ENCODE data around the gene CD81. TPM values are rescaled to one million over a fixed set of nuclear protein-coding genes. Genes with fewer than 3 reads are reported as not detected.
A peak's percentile ranks its signal among the peaks of the same experiment; 100 is the strongest.
"Not testable (repeated sequence)": the region's sequence is repeated elsewhere in the genome, so short reads cannot be mapped to it uniquely, and the experiment has no call there.

Gene CD81, protein sequence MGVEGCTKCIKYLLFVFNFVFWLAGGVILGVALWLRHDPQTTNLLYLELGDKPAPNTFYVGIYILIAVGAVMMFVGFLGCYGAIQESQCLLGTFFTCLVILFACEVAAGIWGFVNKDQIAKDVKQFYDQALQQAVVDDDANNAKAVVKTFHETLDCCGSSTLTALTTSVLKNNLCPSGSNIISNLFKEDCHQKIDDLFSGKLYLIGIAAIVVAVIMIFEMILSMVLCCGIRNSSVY
- 100 to 1,000 TPM; 116 to 122 TPM for total RNA-seq

DNA sequence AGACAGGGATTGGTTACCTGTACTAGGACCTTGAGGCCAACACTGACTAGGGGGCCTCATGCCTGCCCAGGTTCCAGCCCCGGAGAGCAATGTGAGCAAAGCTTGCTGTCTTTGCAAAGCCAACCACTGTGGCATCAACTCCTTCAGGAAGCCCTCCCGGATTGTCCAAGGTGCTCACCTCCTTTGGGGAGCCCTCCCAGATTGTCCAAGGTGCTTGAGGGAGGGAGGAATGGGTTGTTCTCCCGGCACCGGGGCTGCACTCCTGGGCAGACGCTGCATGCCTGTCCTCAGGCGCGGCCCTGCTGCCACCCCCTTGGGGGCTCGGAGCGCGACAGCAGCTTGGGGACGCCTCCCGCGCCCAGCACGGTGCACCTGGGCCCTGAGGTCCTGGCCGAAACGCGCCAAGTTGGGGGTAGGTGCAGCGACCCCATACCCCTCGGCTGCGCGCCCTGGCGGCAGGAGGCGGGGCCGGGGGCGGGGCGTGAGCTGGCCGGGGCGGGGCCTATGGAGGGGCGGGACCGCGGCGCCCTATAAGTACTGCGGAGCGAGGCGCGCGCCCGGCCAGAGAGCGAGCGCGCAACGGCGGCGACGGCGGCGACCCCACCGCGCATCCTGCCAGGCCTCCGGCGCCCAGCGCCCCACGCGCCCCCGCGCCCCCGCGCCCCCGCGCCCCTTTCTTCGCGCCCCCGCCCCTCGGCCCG is at the start of gene CD81:
TSS of gene CD81 (plus strand) at position 560 of the 701 bp plus-strand sequence. CDS start 240 bp downstream, outside the sequence.
- peak within 1 kb of the TSS; percentile 88 to 89 for H3K4me3 Mint-ChIP-seq
- ATAC-seq (replicated peaks in 1 of 2) (peak; percentile 79), DNase-seq (peak; percentile 60 to 76)
- peak within 1 kb of the TSS; percentile 75 for H3K27ac Mint-ChIP-seq
- H3K9me3 Mint-ChIP-seq = no peaks in the 10 kb centered on the region
- H3K27me3 Mint-ChIP-seq (ENCODE audit: low read depth) = no peaks in the 10 kb centered on the region
- peaks cover 30% of the 10 kb centered on the region for H3K4me1 Mint-ChIP-seq (ENCODE audit: low read depth)
- no peaks in the 10 kb centered on the region for H3K36me3 Mint-ChIP-seq (ENCODE audit: insufficient read depth in 2 of 2)

DNA sequence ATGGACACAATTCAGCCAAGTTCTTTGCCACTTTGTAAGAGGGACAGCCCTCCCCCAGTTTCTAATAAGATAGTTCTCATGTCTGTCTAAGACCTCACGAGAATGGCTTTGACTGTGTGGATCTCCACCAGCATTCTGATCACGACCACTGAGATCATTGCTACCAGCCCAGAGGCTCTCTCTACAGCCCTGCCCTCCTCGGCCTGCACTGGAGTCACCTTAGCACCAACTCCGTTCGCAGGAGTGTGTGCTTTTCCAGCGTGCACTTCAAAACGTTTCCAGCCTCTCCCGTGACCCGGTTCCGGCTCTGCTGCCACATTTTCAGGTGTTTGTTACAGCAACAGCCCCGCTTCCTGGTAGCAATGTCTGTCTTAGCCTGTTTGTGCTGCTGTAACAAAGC is 49.1 kb upstream of the CD81 start:
- H3K4me1 Mint-ChIP-seq (ENCODE audit: low read depth) = no peaks in the 10 kb centered on the region
- ATAC-seq (replicated peaks in 1 of 2) (no peak), DNase-seq (no peak)
- H3K27me3 Mint-ChIP-seq (ENCODE audit: low read depth) = peaks cover 24% of the 10 kb centered on the region
- peaks cover 2 to 3% of the 10 kb centered on the region in 2 donors for H3K9me3 Mint-ChIP-seq
- no peak overlapping the region for H3K27ac Mint-ChIP-seq
- peaks cover 4% of the 10 kb centered on the region in 2 donors for H3K36me3 Mint-ChIP-seq (ENCODE audit: insufficient read depth in 2 of 2)
- H3K4me3 Mint-ChIP-seq = no peak overlapping the region

DNA sequence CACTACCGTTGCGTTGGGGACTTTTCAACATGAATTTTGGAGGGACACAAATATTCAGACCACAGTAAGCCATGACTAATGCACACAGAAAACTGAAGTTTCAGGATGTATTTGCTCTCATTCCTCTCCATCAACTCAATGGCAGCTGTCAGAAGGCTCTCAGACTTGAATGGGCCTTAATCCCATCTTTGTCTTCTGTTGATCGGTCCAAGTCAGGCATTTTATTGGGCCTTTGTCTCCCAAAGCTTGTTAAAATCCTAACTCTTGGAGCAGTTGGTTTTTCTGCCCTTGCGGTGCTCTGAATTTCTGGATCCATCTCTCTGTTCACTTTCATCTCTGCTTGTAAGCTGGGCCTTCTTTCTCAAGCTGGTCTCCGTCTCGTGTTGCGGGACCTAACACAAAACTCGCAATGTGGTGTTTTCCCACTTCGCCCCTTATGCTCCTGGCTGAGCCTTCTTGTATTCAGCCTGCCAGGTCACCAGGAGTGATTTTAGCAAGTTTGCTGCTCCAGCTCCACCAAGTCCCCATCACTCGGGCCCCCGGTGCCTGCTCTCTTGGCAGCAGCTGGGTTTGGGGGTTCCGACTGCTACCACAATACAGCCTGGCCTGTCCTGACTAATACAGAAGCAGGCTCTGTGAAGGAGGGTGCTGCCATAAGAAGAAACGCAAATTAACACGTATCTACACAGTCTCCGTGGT is 48.3 kb upstream of the CD81 start:
- no peak overlapping the region for H3K27ac Mint-ChIP-seq
- DNase-seq (no peak), ATAC-seq (replicated peaks in 1 of 2) (no peak)
- no peaks in the 10 kb centered on the region for H3K4me1 Mint-ChIP-seq (ENCODE audit: low read depth)
- H3K27me3 Mint-ChIP-seq (ENCODE audit: low read depth) = peaks cover 24% of the 10 kb centered on the region
- peaks cover 2 to 3% of the 10 kb centered on the region in 2 donors for H3K9me3 Mint-ChIP-seq
- H3K36me3 Mint-ChIP-seq (ENCODE audit: insufficient read depth in 2 of 2) = peaks cover 4% of the 10 kb centered on the region in 2 donors
- H3K4me3 Mint-ChIP-seq = no peak overlapping the region

DNA sequence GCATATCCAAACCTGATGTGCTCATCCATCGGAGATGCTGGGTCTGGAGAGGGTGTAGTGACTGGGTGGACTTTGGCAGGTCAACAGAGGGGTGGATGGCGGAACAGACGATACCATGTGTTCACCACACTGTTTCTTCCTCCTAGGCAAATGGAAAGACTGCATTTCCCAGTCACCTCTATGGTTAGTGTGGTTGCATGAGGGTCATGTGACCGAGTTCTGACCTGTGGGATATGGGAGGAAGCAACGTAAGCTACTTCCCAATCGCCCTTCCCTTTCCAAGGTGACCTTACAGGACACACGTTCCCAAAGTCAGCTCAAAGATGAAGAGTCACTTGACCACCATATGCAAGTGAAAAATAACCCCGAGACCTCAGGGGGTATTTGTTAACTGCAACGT is 47.6 kb upstream of the CD81 start:
- Mint-ChIP-seq H3K4me3 (no peak overlapping the region), H3K27me3 (ENCODE audit: low read depth) (peaks cover 24% of the 10 kb centered on the region), H3K9me3 (peaks cover 2% of the 10 kb centered on the region in 2 donors), H3K36me3 (ENCODE audit: insufficient read depth in 2 of 2) (peaks cover 3 to 4% of the 10 kb centered on the region in 2 donors), H3K27ac (no peak overlapping the region), H3K4me1 (ENCODE audit: low read depth) (no peaks in the 10 kb centered on the region)
- DNase-seq = no peak
- ATAC-seq (replicated peaks in 1 of 2) = no peak

DNA sequence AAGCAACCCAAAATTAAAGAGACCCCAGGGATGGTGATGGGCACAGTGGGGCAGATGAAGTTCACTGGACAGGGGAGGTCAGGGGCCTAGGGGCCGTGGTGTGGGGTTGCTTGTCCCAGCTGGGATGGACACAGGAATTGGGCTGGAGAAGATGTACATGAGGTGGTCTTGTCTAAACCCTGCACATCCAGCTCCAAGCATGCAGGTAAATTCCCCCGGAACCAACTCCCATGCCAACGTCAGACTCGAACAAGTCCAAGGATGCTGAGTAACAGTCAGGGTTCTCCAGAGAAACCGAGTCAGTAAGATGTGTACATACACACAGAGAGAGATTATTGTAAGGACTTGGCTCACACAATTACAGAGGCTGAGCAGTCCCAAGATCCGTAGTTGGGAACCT is 46.4 kb upstream of the CD81 start:
- Mint-ChIP-seq H3K4me1 (ENCODE audit: low read depth) (no peaks in the 10 kb centered on the region), H3K36me3 (ENCODE audit: insufficient read depth in 2 of 2) (peaks cover 0 to 4% of the 10 kb centered on the region in 2 donors), H3K27ac (no peak overlapping the region), H3K4me3 (no peak overlapping the region), H3K9me3 (peaks cover 2% of the 10 kb centered on the region in 2 donors), H3K27me3 (ENCODE audit: low read depth) (peaks cover 20% of the 10 kb centered on the region)
- DNase-seq (no peak), ATAC-seq (replicated peaks in 1 of 2) (no peak)

DNA sequence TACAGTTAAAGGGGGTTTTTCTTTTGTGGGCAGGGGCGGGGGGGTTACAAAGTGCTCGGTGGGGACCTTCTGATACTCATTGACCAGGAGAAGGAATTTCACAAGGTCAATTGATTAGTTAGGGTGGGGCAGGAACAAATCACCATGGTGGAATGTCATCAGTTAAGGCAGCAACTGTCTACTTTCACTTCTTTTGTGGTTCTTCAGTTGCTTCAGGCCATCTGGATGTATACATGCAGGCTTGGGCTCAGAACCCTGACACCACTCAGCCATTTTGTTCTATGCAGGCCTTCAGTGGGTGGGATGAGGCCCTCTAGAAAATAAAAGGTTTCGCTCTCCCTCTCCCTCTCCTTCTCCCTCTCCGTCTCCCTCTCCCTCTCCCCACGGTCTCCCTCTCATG is 45.7 kb upstream of the CD81 start:
- ATAC-seq (replicated peaks in 1 of 2) (no peak), DNase-seq (no peak)
- Mint-ChIP-seq H3K4me1 (ENCODE audit: low read depth) (no peaks in the 10 kb centered on the region), H3K9me3 (peaks cover 0 to 2% of the 10 kb centered on the region in 2 donors), H3K36me3 (ENCODE audit: insufficient read depth in 2 of 2) (peaks cover 0 to 4% of the 10 kb centered on the region in 2 donors), H3K4me3 (no peak overlapping the region), H3K27me3 (ENCODE audit: low read depth) (peaks cover 17% of the 10 kb centered on the region), H3K27ac (no peak overlapping the region)

DNA sequence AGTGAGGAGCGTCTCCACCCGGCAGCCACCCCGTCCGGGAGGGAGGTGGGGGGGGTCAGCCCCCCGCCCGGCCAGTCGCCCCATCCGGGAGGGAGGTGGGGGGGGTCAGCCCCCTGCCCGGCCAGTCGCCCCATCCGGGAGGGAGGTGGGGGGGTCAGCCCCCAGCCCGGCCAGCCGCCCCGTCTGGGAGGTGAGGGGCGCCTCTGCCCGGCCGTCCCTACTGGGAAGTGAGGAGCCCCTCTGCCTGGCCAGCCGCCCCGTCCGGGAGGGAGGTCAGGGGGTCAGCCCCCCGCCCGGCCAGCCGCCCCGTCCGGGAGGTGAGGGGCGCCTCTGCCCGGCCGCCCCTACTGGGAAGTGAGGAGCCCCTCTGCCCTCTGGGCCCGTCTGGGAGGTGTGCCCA is 44.5 kb upstream of the CD81 start:
- H3K27me3 Mint-ChIP-seq (ENCODE audit: low read depth) = peaks cover 17% of the 10 kb centered on the region
- not testable (repeated sequence) for DNase-seq; H3K36me3 Mint-ChIP-seq (ENCODE audit: insufficient read depth in 2 of 2); H3K4me1 Mint-ChIP-seq (ENCODE audit: low read depth); ATAC-seq (replicated peaks in 1 of 2); H3K4me3 Mint-ChIP-seq; H3K9me3 Mint-ChIP-seq; H3K27ac Mint-ChIP-seq

DNA sequence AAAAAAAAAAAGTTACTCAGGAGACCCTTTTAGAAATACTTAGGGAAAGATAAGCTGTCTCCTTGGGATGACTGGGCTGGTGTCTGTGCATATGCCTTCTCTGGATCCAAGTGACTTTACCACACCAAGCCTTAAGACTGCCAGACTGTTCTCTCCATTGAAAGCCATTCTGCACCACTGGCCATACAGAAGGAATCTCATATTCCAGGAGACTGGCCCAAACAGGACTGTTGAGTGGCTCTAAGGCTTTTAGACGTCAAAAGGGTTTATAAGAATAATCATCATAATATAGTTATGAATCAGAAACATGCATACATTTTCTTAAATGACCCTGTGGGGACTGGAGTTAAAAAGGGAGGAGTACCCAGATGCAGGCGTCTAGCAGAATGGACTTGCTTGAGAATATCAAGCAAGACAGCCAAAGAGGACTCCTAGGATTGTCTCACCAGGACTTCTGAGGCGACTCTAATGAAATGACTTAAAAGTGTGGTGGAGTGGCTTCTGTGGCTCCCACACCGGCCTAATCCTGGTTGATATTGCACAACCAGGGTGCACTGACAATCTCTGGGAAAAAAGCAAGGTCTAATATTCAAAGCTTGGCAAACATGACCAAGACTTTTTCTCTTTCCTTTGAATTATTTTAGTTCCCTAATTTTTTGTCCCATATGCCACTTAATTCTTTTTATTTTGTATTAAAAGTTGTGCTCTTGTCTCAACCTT is 43.5 kb upstream of the CD81 start:
- H3K9me3 Mint-ChIP-seq; H3K27me3 Mint-ChIP-seq (ENCODE audit: low read depth); DNase-seq; H3K36me3 Mint-ChIP-seq (ENCODE audit: insufficient read depth in 2 of 2); ATAC-seq (replicated peaks in 1 of 2); H3K4me1 Mint-ChIP-seq (ENCODE audit: low read depth); H3K27ac Mint-ChIP-seq; H3K4me3 Mint-ChIP-seq: not testable (repeated sequence)

DNA sequence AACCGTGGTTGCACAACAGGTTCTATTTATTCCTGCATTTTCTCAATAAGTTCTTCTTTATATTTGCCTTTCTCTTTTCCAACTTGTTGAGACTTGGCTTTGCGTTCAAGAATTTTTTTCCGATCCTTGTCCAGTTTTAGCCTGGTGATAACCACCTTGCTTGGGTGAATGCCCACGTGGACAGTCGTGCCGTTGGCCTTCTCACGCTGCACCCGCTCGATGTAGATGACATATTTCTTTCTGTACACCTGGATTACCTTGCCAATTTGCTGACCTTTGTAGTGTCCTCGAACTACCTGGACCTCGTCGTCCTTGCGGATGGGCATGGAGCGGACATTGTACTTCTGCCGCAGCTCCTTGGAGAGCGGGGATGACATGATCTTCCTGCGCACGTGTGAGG is 41.8 kb upstream of the CD81 start:
- H3K9me3 Mint-ChIP-seq; H3K27ac Mint-ChIP-seq; H3K4me1 Mint-ChIP-seq (ENCODE audit: low read depth); ATAC-seq (replicated peaks in 1 of 2); DNase-seq; H3K4me3 Mint-ChIP-seq; H3K27me3 Mint-ChIP-seq (ENCODE audit: low read depth); H3K36me3 Mint-ChIP-seq (ENCODE audit: insufficient read depth in 2 of 2): not testable (repeated sequence)

DNA sequence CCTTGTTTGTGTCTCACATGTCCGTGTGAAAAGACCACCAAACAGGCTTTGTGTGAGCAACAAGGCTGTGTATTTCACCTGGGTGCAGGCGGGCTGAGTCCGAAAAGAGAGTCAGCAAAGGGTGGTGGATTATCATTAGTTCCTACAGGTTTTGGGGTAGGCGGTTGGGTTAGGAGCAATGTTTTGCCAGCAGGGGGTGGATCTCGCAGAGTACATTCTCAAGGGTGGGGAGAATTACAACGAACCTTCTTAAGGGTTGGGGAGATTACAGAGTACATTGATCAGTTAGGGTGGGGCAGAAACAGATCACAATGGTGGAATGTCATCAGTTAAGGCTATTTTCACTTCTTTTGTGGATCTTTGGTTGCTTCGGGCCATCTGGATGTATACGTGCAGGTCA is 38.4 kb upstream of the CD81 start:
- not testable (repeated sequence) for H3K9me3 Mint-ChIP-seq; ATAC-seq (replicated peaks in 1 of 2); H3K27ac Mint-ChIP-seq; H3K36me3 Mint-ChIP-seq (ENCODE audit: insufficient read depth in 2 of 2); H3K27me3 Mint-ChIP-seq (ENCODE audit: low read depth); DNase-seq; H3K4me1 Mint-ChIP-seq (ENCODE audit: low read depth); H3K4me3 Mint-ChIP-seq

DNA sequence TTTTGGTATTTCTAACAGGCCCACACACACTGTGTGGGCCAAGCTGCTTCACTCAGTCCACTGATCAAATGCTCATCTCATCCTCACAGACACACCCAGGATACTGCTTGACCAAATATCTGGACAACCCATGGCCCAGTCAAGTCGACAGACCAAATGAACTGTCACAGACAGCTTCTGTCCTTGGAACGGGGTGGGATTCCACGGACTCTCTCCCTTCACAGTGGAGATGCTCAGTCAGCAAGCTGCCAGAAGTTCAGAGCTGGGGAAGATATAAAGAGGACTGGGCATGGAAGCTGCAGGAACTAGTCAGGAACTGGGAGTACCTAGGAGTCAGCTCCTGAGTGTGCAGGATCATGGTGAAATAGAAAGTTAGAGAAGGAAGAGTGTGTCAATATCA is 34.6 kb upstream of the CD81 start:
- Mint-ChIP-seq H3K36me3 (ENCODE audit: insufficient read depth in 2 of 2) (peaks cover 0 to 1% of the 10 kb centered on the region in 2 donors), H3K4me3 (no peak overlapping the region), H3K9me3 (peaks cover 0 to 2% of the 10 kb centered on the region in 2 donors), H3K4me1 (ENCODE audit: low read depth) (no peaks in the 10 kb centered on the region), H3K27ac (no peak overlapping the region), H3K27me3 (ENCODE audit: low read depth) (no peaks in the 10 kb centered on the region)
- DNase-seq (no peak), ATAC-seq (replicated peaks in 1 of 2) (no peak)

DNA sequence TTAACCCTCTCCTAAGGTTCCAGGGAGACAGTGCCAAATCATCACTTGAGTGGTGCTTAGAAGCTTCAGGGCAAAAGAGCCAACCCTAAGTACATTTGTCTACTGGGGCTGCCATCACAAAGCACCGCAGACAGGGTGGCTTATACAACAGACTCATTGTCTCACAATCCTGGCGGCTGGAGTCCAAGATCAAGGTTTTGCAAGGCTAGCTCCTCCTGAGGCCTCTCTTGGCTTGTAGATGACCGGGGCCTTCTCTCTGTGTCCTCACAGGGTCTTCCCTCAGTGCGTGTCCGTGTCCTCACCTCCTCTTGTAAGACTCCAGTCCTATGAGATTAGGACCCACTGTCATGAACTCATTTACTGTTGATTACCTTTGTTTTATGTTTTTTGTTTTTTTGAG is 34.1 kb upstream of the CD81 start:
- DNase-seq (no peak), ATAC-seq (replicated peaks in 1 of 2) (no peak)
- Mint-ChIP-seq H3K36me3 (ENCODE audit: insufficient read depth in 2 of 2) (peaks cover 0 to 1% of the 10 kb centered on the region in 2 donors), H3K9me3 (peaks cover 0 to 2% of the 10 kb centered on the region in 2 donors), H3K27me3 (ENCODE audit: low read depth) (no peaks in the 10 kb centered on the region), H3K4me3 (no peak overlapping the region), H3K27ac (no peak overlapping the region), H3K4me1 (ENCODE audit: low read depth) (no peaks in the 10 kb centered on the region)

DNA sequence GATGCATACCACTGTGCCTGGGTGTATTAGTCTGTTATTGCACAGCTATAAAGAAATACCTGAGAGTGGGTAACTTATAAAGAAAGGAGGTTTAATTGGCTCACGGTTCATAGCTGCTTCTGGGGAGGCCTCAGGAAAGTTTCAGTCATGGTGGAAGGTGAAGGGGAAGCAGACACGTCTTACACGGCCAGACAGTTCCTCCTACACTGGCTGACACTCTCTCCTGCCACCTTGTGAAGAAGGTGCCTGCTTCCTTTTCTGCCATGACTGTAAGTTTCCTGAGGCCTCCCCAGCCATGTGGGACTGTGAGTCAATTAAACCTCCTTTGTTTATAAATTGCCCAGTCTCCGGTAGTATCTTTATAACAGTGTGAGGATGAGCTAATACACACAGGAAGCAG is 33.6 kb upstream of the CD81 start:
- H3K9me3 Mint-ChIP-seq = peaks cover 4 to 5% of the 10 kb centered on the region in 2 donors
- no peaks in the 10 kb centered on the region for H3K4me1 Mint-ChIP-seq (ENCODE audit: low read depth)
- no peaks in the 10 kb centered on the region for H3K27me3 Mint-ChIP-seq (ENCODE audit: low read depth)
- DNase-seq = no peak
- H3K4me3 Mint-ChIP-seq = no peak overlapping the region
- no peak overlapping the region for H3K27ac Mint-ChIP-seq
- peaks cover 0 to 1% of the 10 kb centered on the region in 2 donors for H3K36me3 Mint-ChIP-seq (ENCODE audit: insufficient read depth in 2 of 2)
- ATAC-seq (replicated peaks in 1 of 2) = no peak
